H1 (cell line): ENCODE data around the gene SPINK4. TPM values are rescaled to one million over a fixed set of nuclear protein-coding genes. Genes with fewer than 3 reads are reported as not detected.

ENCODE experiments used
- HDAC2 ChIP-seq, 2 experiments: fragments of 300-600 bp in 1 of 2; sonication (generic) in 1 of 2; IDR thresholded peaks; 2 replicates each; pipeline ENCODE4 v1.6.1; 2011 to 2012; ENCODE audit warnings: low read depth in 2 of 2, low read length in 2 of 2, mild to moderate bottlenecking in 2 of 2, moderate library complexity in 2 of 2, borderline replicate concordance in 1 of 2, inconsistent platforms in 1 of 2
- polyA plus RNA-seq, 7 experiments: library from polyadenylated mRNA; depleted of rRNA in 3 of 7; stranded (reverse) in 5 of 7; unstranded in 2 of 7; fragments of >200 nt in 5 of 7; fragments of 200-250 nt in 2 of 7; gene quantifications; 1 replicate in 5 of 7; 2 replicates in 1 of 7; 4 replicates in 1 of 7; pipeline versions ENCODE4 v1.2.1 to v1.2.3, GENCODE V29; 2011 to 2013; ENCODE audit warnings: missing spikeins in 2 of 7, mixed read lengths in 2 of 7
- total RNA-seq: library from RNA; stranded (reverse); fragmentation: NEBNext Ultra II Directional; extraction: Animal tissue kit (Norgen Biotek cat#: 25700); gene quantifications from 2 replicates; pipeline ENCODE4 v1.2.1, GENCODE V29; 2021

SPINK4 gene
- total and polyA plus RNA-seq, 2 of the 8 experiments (the other 6 are each of a cell fraction or from before 2014, with no cell fraction given): not detected

DNA sequence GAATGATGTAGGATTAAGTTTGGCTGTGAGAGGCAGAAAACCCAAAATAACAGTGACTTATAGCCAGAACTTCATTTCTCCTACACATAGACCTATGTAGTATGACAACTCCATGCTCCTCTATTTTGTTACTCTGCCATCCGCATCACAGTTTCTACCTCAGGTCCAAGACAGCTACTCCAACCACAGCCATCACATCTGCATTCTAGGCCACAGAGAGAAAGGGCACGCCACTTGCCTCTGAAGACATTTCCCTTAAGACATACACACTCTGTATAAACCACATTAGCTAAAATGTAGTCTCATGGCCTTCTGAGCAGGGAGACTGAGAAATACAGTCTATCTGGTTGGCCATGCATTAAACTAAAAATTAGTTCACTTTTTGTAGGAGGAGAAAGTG lies 10.0 kb downstream of the SPINK4 start (continued):
- no peak for TF ChIP-seq HDAC2 (IDR thresholded peaks at IDR 0.05; ENCODE audit: borderline replicate concordance in 1 of 2, low read depth in 2 of 2, low read length in 2 of 2)
